NCI-H345 (cell line): ENCODE data around the gene TNRC6B.
"Not testable (repeated sequence)": the region's sequence is repeated elsewhere in the genome, so short reads cannot be mapped to it uniquely, and the experiment has no call there.

ENCODE experiments used
- DNase-seq: peaks from one replicate; lab custom pipeline; 2025; lab: John Stamatoyannopoulos, UW

Gene TNRC6B

DNA sequence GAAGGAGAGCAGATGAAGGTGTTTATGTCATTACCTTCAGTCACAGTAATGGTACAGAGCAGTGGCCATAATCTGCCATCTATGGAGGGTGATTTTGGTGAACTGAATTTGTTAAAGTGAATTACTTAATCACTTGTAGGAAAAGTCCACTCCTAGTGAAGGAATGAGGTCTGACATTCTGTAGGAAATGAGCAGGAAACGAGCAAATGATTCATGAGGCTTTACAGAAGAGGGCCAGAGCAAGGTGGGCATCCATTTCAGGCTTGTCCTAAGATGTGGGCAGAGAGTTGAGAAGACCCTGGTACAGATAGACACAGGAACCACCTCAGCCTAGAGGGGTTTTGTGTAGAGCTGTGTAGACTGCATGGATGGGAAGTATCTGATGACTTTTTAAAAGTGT is 186.7 kb downstream of the TNRC6B start:
- no peak for DNase-seq

DNA sequence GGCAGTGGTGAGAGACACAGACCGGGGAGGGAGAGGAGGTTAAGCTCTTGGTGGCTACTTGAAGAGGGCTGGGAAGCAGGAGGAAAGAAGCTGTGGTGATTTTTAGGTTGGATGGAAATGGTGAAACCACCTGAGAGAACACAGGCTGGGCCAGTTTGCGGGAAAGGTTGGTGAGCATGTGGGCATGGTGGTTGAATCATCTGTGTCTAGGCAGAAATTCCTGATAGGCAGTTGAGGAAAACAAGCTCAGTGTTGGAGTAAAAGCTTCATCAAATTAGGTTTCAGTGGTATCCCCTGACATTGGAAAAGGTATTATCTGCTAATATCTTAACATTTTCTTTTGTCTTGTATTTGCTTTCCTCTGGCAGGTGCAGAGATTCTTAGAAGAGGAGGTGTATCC is 188.3 kb downstream of the TNRC6B start:
- DNase-seq, result no peak

DNA sequence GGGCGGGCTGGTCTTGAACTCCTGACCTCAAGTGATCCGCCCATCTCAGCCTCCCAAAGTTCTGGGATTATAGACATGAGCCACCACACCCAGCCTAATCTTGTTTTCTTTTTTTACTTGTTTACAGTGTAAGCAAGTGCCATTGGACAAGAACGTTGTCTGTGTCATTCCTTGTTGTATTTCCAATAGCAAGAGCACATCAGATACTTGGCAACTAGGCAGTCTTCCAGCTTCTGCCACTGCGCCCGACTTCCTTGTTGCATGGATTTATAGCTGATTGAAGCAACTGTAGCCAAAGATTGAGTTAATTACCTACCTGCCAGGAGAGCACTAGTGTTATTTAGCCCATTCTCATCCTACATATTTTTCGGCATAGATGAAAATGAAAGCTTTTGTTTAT is 189.6 kb downstream of the TNRC6B start:
- no peak for DNase-seq

DNA sequence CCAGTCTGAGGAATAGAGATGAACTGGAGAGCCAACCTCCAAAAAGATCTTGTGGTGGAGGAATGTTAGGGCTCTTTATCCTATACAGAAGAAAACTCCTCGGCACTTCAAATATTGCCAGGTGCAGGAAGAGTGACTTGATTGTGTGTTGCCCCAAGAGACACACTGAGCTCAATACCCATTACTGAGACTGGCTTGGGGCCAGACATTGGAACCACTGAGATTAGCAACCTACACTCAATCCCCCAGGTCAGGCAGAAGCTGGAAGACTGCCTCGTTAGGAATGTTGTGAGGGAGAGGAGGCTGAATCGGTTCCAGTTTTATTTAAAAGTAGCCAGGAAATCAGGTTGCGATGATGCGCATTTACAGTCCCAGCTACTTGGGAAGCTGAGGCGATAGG is 190.3 kb downstream of the TNRC6B start:
- no peak for DNase-seq

DNA sequence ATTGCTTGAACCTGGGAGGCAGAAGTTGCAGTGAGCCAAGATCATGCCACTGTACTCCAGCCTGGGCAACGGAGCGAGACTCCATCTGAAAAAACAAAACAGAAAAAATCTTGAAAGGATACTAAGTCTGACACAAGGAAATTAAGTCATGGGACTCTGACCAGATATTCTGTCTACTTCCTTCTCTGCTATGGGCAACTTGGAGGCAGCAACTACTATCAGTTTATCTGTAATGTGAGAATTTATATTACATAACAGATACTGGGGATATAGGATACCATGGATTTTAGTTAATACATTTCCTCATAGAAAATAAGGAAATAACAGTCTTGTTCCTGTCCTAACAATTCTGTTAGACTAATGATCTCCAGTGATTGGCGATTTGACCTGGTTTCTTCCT is 191.1 kb downstream of the TNRC6B start:
- no peak for DNase-seq

DNA sequence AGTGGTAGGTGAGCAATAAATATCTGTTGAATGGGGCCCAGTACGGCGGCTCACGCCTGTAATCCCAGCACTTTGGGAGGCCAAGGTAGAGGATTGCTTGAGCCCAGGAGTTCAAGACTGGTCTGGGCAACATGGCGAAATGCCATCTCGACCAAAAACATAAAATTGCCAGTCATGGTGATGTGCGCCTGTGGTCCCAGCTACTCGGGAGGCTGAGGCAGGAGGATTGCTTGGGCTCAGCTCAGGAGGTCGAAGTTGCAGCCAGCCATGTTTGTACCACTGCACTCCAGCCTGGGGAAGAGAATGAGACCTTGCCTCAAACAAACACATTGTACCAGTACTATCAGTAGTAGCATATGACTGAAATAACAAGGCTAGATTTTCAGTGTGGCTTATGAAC is 196.8 kb downstream of the TNRC6B start:
- DNase-seq, result no peak

DNA sequence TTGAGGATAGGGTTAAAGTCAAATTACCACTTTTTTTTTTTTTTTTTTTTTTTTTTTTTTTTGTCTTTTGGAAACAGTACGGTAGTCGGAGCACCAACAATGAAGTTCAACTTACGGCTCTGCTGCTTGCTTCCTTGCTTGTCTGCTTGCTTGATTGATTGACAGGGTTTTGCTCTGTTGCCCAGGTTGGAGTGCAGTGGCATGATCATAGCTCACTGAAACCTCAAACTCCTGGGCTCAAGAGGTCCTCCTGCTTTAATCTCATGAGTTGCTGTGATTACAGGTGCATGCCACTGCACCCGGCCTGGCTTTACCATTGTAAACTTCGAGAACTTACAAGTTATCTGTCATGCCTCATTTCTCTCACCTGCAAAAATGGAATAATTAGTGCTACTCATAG is 198.4 kb downstream of the TNRC6B start:
- no peak for DNase-seq

DNA sequence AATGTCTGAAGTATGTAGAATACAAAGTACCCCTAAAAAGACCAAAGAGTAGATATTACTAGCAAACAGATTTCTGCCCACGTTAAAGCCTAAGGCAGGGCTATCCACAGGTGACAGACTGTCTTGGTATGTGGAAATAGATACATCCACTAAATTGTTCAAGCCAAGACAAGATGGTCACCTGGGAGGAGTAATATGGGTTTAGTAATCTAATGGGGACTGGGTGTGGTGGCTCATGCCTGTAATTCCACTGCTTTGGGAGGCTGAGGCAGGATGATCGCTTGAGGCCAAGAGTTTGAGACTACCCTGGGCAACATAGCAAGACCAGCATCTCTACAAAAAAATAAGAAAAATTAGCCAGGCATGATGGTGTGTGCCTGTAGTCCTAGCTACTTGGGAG is 200.2 kb downstream of the TNRC6B start:
- no peak for DNase-seq

DNA sequence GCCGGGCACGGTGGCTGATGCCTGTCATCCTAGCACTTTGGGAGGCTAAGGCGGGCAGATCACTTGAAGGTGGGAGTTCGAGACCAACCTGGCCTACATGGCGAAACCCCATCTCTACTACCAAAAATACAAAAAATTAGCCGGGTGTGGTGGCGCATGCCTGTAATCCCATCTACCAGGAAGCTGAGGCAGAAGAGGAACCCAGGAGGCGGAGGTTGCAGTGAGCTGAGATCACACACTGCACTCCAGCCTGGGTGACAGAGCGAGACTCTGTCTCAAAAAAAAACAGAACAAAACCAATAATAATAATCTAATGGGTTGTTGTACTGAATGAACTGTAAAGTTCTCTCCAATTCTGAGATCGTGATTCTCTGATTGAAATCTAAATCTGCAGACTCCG is 200.7 kb downstream of the TNRC6B start:
- not testable (repeated sequence) for DNase-seq

DNA sequence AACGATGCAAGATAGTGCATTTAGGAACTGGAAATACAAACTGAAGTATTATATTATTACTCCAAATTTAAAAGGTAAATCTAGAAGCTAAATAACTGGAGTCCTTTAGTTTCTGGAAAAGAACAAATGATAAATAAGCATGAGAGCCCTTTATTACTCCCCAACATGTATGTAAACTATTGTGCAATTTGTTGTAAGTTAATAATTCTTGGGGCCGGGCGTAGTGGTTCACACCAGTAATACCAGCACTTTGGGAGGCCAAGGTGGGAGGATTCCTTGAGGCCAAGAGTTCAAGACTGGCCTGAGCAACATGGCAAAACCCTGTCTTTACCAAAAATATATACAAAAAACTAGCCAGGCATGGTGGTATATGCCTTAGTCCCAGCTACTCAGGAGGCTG is 203.7 kb downstream of the TNRC6B start:
- DNase-seq, result no peak

DNA sequence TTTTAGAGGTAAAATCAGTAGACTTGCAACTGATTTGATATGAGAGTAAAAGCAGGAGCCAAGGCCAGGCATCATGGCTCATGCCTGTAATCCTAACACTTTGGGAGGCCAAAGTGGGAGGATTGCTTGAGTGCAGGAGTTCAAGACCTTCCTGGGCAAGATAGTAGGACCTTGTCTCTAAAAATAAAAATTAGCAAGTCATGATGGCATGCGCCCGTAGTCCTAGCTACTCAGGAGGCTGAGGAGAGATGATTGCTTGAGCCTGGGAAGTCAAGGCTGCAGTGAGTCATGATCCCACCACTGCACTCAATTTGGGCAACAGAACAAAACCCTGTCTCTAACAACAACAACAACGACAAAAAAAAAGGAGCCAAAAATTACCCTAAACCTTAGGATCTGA is 206.2 kb downstream of the TNRC6B start:
- no peak for DNase-seq

DNA sequence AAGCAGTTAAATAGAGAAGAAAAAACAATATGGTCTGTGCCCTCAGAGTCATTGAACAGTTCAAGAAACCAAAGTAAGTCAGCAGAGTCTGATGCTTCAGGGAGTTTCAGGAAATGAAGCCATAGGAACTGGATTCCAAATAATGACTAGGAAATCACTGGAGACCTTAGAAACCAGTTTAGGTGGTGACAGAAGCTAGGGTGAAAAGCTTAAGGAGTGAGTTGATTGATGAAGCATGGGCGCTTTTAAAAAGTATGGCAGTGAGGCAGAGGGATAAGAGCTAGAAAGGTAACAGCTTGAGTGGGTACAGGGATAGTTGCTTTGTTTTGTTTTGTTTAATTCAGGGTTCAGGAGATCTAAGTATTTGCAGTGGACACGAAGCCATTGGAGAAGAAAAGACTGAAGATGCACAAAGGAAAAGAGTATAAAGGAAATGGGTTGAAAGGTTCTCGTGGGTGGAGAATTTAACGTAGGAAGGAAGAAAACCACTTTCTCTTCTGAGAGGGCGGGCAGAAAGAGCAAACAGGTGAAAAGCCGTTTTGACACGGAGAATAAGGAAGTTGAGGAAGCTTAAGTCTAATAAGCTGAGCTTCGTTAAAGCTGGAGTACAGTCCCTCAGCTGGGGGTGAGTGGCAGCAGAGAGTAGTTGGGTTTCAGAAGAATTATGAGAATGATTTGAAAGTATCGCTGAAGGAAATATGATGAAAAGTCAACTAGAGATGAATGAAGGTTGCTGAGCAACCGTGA is 207.5 kb downstream of the TNRC6B start:
- DNase-seq, result no peak
